IPS-18a (cell line): ENCODE results near the gene KLF11.

Experiments
- H3K27ac ChIP-seq: one replicate; pipeline ENCODE4 v1.5.1; 2013; ENCODE audit warnings: low read length
- H3K27me3 ChIP-seq: one replicate; pipeline ENCODE4 v1.6.1; 2013; ENCODE audit warnings: mild to moderate bottlenecking, low read length; ENCODE audit not compliant: control insufficient read depth, insufficient read depth
- H3K36me3 ChIP-seq: one replicate; pipeline ENCODE4 v1.6.1; 2013; ENCODE audit warnings: low read depth, low read length; ENCODE audit not compliant: control insufficient read depth
- H3K4me1 ChIP-seq: one replicate; pipeline ENCODE4 v1.6.1; 2013; ENCODE audit warnings: low read depth, low read length; ENCODE audit not compliant: control insufficient read depth
- H3K4me3 ChIP-seq: one replicate; pipeline ENCODE4 v1.5.1; 2013; ENCODE audit warnings: low read length
- H3K9ac ChIP-seq: one replicate; pipeline ENCODE4 v1.6.1; 2013; ENCODE audit warnings: mild to moderate bottlenecking, low read length, moderate library complexity
- H3K9me3 ChIP-seq: one replicate; pipeline ENCODE4 v1.6.1; 2013; ENCODE audit warnings: low read depth, low read length; ENCODE audit not compliant: control insufficient read depth

KLF11 gene

GRCh38 chr2:10016802-10017258, 26.5 kb upstream of the KLF11 start:
- Histone ChIP-seq H3K27ac (no peak overlapping the region), H3K4me3 (no peak overlapping the region), H3K27me3 (no peaks in the 10 kb centered on the region), H3K9me3 (no peaks in the 10 kb centered on the region), H3K36me3 (no peaks in the 10 kb centered on the region), H3K4me1 (no peaks in the 10 kb centered on the region), H3K9ac (no peak overlapping the region)

GRCh38 chr2:10017313-10017941, 25.9 kb upstream of the KLF11 start:
- Histone ChIP-seq H3K9me3 (no peaks in the 10 kb centered on the region), H3K27ac (no peak overlapping the region), H3K36me3 (no peaks in the 10 kb centered on the region), H3K4me3 (no peak overlapping the region), H3K27me3 (no peaks in the 10 kb centered on the region), H3K9ac (no peak overlapping the region), H3K4me1 (no peaks in the 10 kb centered on the region)

GRCh38 chr2:10019174-10019573, 24.2 kb upstream of the KLF11 start:
- H3K27ac ChIP-seq = no peak overlapping the region
- no peaks in the 10 kb centered on the region for H3K9me3 ChIP-seq
- H3K4me3 ChIP-seq = no peak overlapping the region
- H3K4me1 ChIP-seq = no peaks in the 10 kb centered on the region
- no peaks in the 10 kb centered on the region for H3K27me3 ChIP-seq
- no peaks in the 10 kb centered on the region for H3K36me3 ChIP-seq
- H3K9ac ChIP-seq = no peak overlapping the region

- no peak overlapping the region for H3K4me3 ChIP-seq
- H3K4me1 ChIP-seq = no peaks in the 10 kb centered on the region
- H3K36me3 ChIP-seq = no peaks in the 10 kb centered on the region
- no peak overlapping the region for H3K9ac ChIP-seq
- no peak overlapping the region for H3K27ac ChIP-seq
- H3K27me3 ChIP-seq = no peaks in the 10 kb centered on the region
- no peaks in the 10 kb centered on the region for H3K9me3 ChIP-seq
Observed at GRCh38 chr2:10019602-10020400, 23.5 kb upstream of the KLF11 start.

- no peaks in the 10 kb centered on the region for H3K27me3 ChIP-seq
- no peaks in the 10 kb centered on the region for H3K36me3 ChIP-seq
- no peak overlapping the region for H3K9ac ChIP-seq
- no peaks in the 10 kb centered on the region for H3K4me1 ChIP-seq
- no peak overlapping the region for H3K27ac ChIP-seq
- no peaks in the 10 kb centered on the region for H3K9me3 ChIP-seq
- H3K4me3 ChIP-seq = no peak overlapping the region
Observed at GRCh38 chr2:10022041-10022421, 21.3 kb upstream of the KLF11 start.

- Histone ChIP-seq H3K27me3 (no peaks in the 10 kb centered on the region), H3K27ac (no peak overlapping the region), H3K4me3 (no peak overlapping the region), H3K9ac (no peak overlapping the region), H3K36me3 (no peaks in the 10 kb centered on the region), H3K9me3 (no peaks in the 10 kb centered on the region), H3K4me1 (no peaks in the 10 kb centered on the region)
Observed at GRCh38 chr2:10022445-10022844, 20.9 kb upstream of the KLF11 start.

GRCh38 chr2:10022966-10023662, 20.2 kb upstream of the KLF11 start:
- Histone ChIP-seq H3K4me1 (no peaks in the 10 kb centered on the region), H3K9me3 (no peaks in the 10 kb centered on the region), H3K27ac (no peak overlapping the region), H3K4me3 (no peak overlapping the region), H3K27me3 (no peaks in the 10 kb centered on the region), H3K9ac (no peak overlapping the region), H3K36me3 (no peaks in the 10 kb centered on the region)

- Histone ChIP-seq H3K4me3 (no peak overlapping the region), H3K9me3 (no peaks in the 10 kb centered on the region), H3K36me3 (no peaks in the 10 kb centered on the region), H3K27ac (no peak overlapping the region), H3K4me1 (peaks cover 13% of the 10 kb centered on the region), H3K9ac (no peak overlapping the region), H3K27me3 (no peaks in the 10 kb centered on the region)
Observed at GRCh38 chr2:10026940-10027569, 16.3 kb upstream of the KLF11 start.

- Histone ChIP-seq H3K27me3 (no peaks in the 10 kb centered on the region), H3K27ac (no peak overlapping the region), H3K9me3 (no peaks in the 10 kb centered on the region), H3K4me3 (no peak overlapping the region), H3K36me3 (no peaks in the 10 kb centered on the region), H3K4me1 (peaks cover 13% of the 10 kb centered on the region), H3K9ac (no peak overlapping the region)
Observed at GRCh38 chr2:10027660-10028330, 15.6 kb upstream of the KLF11 start.

GRCh38 chr2:10028407-10028987, 14.9 kb upstream of the KLF11 start:
- Histone ChIP-seq H3K27ac (no peak overlapping the region), H3K4me3 (no peak overlapping the region), H3K9ac (no peak overlapping the region), H3K9me3 (no peaks in the 10 kb centered on the region), H3K27me3 (no peaks in the 10 kb centered on the region), H3K4me1 (peaks cover 13% of the 10 kb centered on the region), H3K36me3 (no peaks in the 10 kb centered on the region)
